Measurements from ENCODE around the gene SH3GL2.
A peak's percentile ranks its signal among the peaks of the same experiment; 100 is the strongest.

The SH3GL2 gene

GRCh38 chr9:17665450-17665849, 86.6 kb downstream of the SH3GL2 start:
- no peak for DNase-seq

- DNase-seq: no peak
These were observed 90.3 kb downstream of the SH3GL2 start for GRCh38 chr9:17669206-17669605.

GRCh38 chr9:17682684-17683083, 103.8 kb downstream of the SH3GL2 start:
- no peak for DNase-seq

GRCh38 chr9:17688834-17689233, 110.0 kb downstream of the SH3GL2 start:
- DNase-seq: no peak

- no peak for DNase-seq
These were observed 115.5 kb downstream of the SH3GL2 start for GRCh38 chr9:17694336-17694735.

- DNase-seq: no peak
These were observed 116.6 kb downstream of the SH3GL2 start for GRCh38 chr9:17695482-17695881.

- no peak for DNase-seq
These were observed 120.9 kb downstream of the SH3GL2 start for GRCh38 chr9:17699615-17700330.

GRCh38 chr9:17706347-17706746, 127.5 kb downstream of the SH3GL2 start:
- no peak for DNase-seq

GRCh38 chr9:17719053-17719452, 140.2 kb downstream of the SH3GL2 start:
- DNase-seq: no peak

- DNase-seq: no peak
These were observed 143.1 kb downstream of the SH3GL2 start for GRCh38 chr9:17721954-17722353.

GRCh38 chr9:17723656-17724055, 144.8 kb downstream of the SH3GL2 start:
- no peak for DNase-seq

GRCh38 chr9:17725399-17726010, 146.6 kb downstream of the SH3GL2 start:
- peak; percentile 33 for DNase-seq

GRCh38 chr9:17726298-17726697, 147.4 kb downstream of the SH3GL2 start:
- no peak for DNase-seq

- no peak for DNase-seq
These were observed 152.0 kb downstream of the SH3GL2 start for GRCh38 chr9:17730899-17731298.

GRCh38 chr9:17731308-17731707, 152.4 kb downstream of the SH3GL2 start:
- no peak for DNase-seq

GRCh38 chr9:17734674-17735073, 155.8 kb downstream of the SH3GL2 start:
- DNase-seq: no peak

GRCh38 chr9:17735859-17736258, 157.0 kb downstream of the SH3GL2 start:
- DNase-seq: no peak

- no peak for DNase-seq
These were observed 160.2 kb downstream of the SH3GL2 start for GRCh38 chr9:17739022-17739421.

GRCh38 chr9:17739736-17740135, 160.9 kb downstream of the SH3GL2 start:
- no peak for DNase-seq

GRCh38 chr9:17742067-17742466, 163.2 kb downstream of the SH3GL2 start:
- DNase-seq: peak; percentile 25

- DNase-seq: peak; percentile 19
These were observed 165.9 kb downstream of the SH3GL2 start for GRCh38 chr9:17744786-17745185.

GRCh38 chr9:17750269-17750668, 171.4 kb downstream of the SH3GL2 start:
- DNase-seq: no peak

- no peak for DNase-seq
These were observed 172.6 kb downstream of the SH3GL2 start for GRCh38 chr9:17751486-17751885.

- DNase-seq: no peak
These were observed 173.2 kb downstream of the SH3GL2 start for GRCh38 chr9:17752021-17752420.

GRCh38 chr9:17757816-17758215, 178.9 kb downstream of the SH3GL2 start:
- peak; percentile 36 for DNase-seq

Data from EL (cell line).